Measurements from ENCODE around the gene TXLNA.

- TF ChIP-seq EP300 (IDR thresholded peaks at IDR 0.05), result no peak
- no peak for TF ChIP-seq CTCF (IDR thresholded peaks at IDR 0.05)
- TF ChIP-seq POLR2AphosphoS5 (IDR thresholded peaks at IDR 0.05), result no peak
- TF ChIP-seq POLR2A (IDR thresholded peaks at IDR 0.05), result no peak
Measured at GRCh38 chr1:32172621-32173245, 6.7 kb upstream of the TXLNA start.

All from upper lobe of left lung (tissue), 4 donors.